GM23248 (cell line): Measurements from ENCODE around the gene ZIC4. TPM values are rescaled to one million over a fixed set of nuclear protein-coding genes. Genes with fewer than 3 reads are reported as not detected.
A peak's percentile ranks its signal among the peaks of the same experiment; 100 is the strongest.

Experiments
- DNase-seq: peaks from one replicate; pipeline ENCODE4 v3.0.0-alpha.2; 2015
- H2AFZ ChIP-seq: fragments of 200-600 bp; sonication (generic); 2 replicates; pipeline ENCODE4 v1.6.1; 2016; ENCODE audit warnings: antibody characterized with exemption
- H3F3A ChIP-seq: fragments of 200-600 bp; sonication (generic); 2 replicates; pipeline ENCODE4 v1.6.1; 2016; ENCODE audit warnings: mild to moderate bottlenecking, antibody characterized with exemption, mixed run types; ENCODE audit not compliant: insufficient read depth
- H3K27ac ChIP-seq: fragments of 200-600 bp; sonication (generic); 2 replicates; pipeline ENCODE4 v1.5.1; 2016; ENCODE audit warnings: mild to moderate bottlenecking
- H3K27me3 ChIP-seq: fragments of 200-600 bp; sonication (generic); replicated peaks from 2 replicates; pipeline ENCODE4 v1.6.1; 2016; ENCODE audit warnings: mild to moderate bottlenecking; ENCODE audit not compliant: insufficient read depth
- H3K36me3 ChIP-seq: fragments of 200-600 bp; sonication (generic); 2 replicates; pipeline ENCODE4 v1.6.1; 2016; ENCODE audit warnings: low read depth, mild to moderate bottlenecking
- H3K4me1 ChIP-seq: fragments of 200-600 bp; sonication (generic); 2 replicates; pipeline ENCODE4 v1.6.1; 2016; ENCODE audit warnings: mild to moderate bottlenecking; ENCODE audit not compliant: insufficient read depth
- H3K4me2 ChIP-seq: fragments of 200-600 bp; sonication (generic); one replicate; pipeline ENCODE4 v1.6.1; 2016; ENCODE audit warnings: mild to moderate bottlenecking; ENCODE audit not compliant: unreplicated experiment
- H3K4me3 ChIP-seq: fragments of 200-600 bp; sonication (generic); 2 replicates; pipeline ENCODE4 v1.5.1; 2016; ENCODE audit warnings: mild to moderate bottlenecking
- H3K79me2 ChIP-seq: fragments of 200-600 bp; sonication (generic); 2 replicates; pipeline ENCODE4 v1.6.1; 2016; ENCODE audit warnings: mild to moderate bottlenecking; ENCODE audit not compliant: insufficient read depth
- H3K9ac ChIP-seq: fragments of 200-600 bp; sonication (generic); 2 replicates; pipeline ENCODE4 v1.6.1; 2016; ENCODE audit warnings: mild to moderate bottlenecking
- H3K9me2 ChIP-seq: fragments of 200-600 bp; sonication (generic); 2 replicates; pipeline ENCODE4 v1.6.1; 2016; ENCODE audit warnings: mixed run types, mild to moderate bottlenecking, moderate library complexity; ENCODE audit not compliant: insufficient read depth
- H3K9me3 ChIP-seq: fragments of 200-600 bp; sonication (generic); one replicate; pipeline ENCODE4 v1.6.1; 2017; ENCODE audit warnings: low read depth
- H4K20me1 ChIP-seq: fragments of 200-600 bp; sonication (generic); 2 replicates; pipeline ENCODE4 v1.6.0; 2016; ENCODE audit not compliant: insufficient read depth
- EZH2 ChIP-seq: fragments of 200-600 bp; sonication (generic); IDR thresholded peaks from 2 replicates; pipeline ENCODE4 v1.6.1; 2018; ENCODE audit warnings: antibody characterized with exemption, mild to moderate bottlenecking; ENCODE audit not compliant: insufficient read depth, poor library complexity, severe bottlenecking
- EZH2phosphoT487 ChIP-seq: fragments of 200-600 bp; sonication (generic); IDR thresholded peaks from 2 replicates; pipeline ENCODE4 v1.6.1; 2018; ENCODE audit warnings: antibody characterized with exemption, moderate library complexity, mild to moderate bottlenecking, low read depth; ENCODE audit not compliant: insufficient read depth
- WGBS, 2 experiments: methylation state at CpG; one replicate each; pipeline ENCODE4 v1.1.6; 2015 to 2017; ENCODE audit warnings: low lambda C conversion rate in 2 of 2, low coverage in 1 of 2; ENCODE audit errors: missing lambda C conversion rate in 2 of 2; 5-methylcytosine and 5-hydroxymethylcytosine counted together
- in situ Hi-C: fragments of 300-500 bp; cut with MboI; formaldehyde crosslinking; loops from 2 replicates; pipeline ENCODE4 v1.15.0; 2020
- polyA plus RNA-seq: library from polyadenylated mRNA; unstranded; fragments of >200 nt; fragmentation: Nextera tagmentation; extraction: Ambion mirVana; gene quantifications from 2 replicates; pipeline ENCODE4 v1.2.1, GENCODE V29; 2016
- total RNA-seq: library from RNA; depleted of rRNA; stranded (reverse); fragments of >200 nt; shearing (Covaris generic); gene quantifications from 2 replicates; pipeline ENCODE4 v1.2.3, GENCODE V29; 2014

ZIC4 gene
- total and polyA plus RNA-seq, 2 experiments from 2014 or later, result 4.3 to 7.0 TPM

- no peaks in the 10 kb centered on the region for H3K4me1 ChIP-seq
- H2AFZ ChIP-seq, result no peak overlapping the region
- H3K4me3 ChIP-seq, result no peak overlapping the region
- no peaks in the 10 kb centered on the region for H3K36me3 ChIP-seq
- peaks cover 38% of the 10 kb centered on the region for H3K27me3 ChIP-seq
- DNase-seq, result no peak
- no peak overlapping the region for H3K27ac ChIP-seq
- H3K4me2 ChIP-seq, result no peak overlapping the region
- no peaks in the 10 kb centered on the region for H3K79me2 ChIP-seq
- H3K9me2 ChIP-seq, result no peaks in the 10 kb centered on the region
- H3F3A ChIP-seq, result no peaks in the 10 kb centered on the region
- H4K20me1 ChIP-seq, result no peaks in the 10 kb centered on the region
- H3K9ac ChIP-seq, result no peak overlapping the region
- TF ChIP-seq EZH2 (no peak), EZH2phosphoT487 (no peak)
- H3K9me3 ChIP-seq, result no peaks in the 10 kb centered on the region
- WGBS, 2 experiments, result 84 to 92% methylated on average over 3 of the region's 3 CpGs
- in situ Hi-C loops, result no loop called here
Measured at GRCh38 chr3:147380977-147381376, 25.4 kb downstream of the ZIC4 start.

GRCh38 chr3:147380387-147380951 is 25.9 kb downstream of the ZIC4 start:
- peaks cover 44% of the 10 kb centered on the region for H3K27me3 ChIP-seq
- WGBS, 2 experiments, result 86 to 89% methylated on average over 26 of the region's 26 CpGs
- no peak overlapping the region for H2AFZ ChIP-seq
- H3K4me3 ChIP-seq, result no peak overlapping the region
- TF ChIP-seq EZH2 (no peak), EZH2phosphoT487 (no peak)
- no peaks in the 10 kb centered on the region for H3K9me3 ChIP-seq
- H3K4me1 ChIP-seq, result no peaks in the 10 kb centered on the region
- H3K9ac ChIP-seq, result no peak overlapping the region
- no peak for DNase-seq
- no peaks in the 10 kb centered on the region for H3K9me2 ChIP-seq
- no peak overlapping the region for H3K27ac ChIP-seq
- H3K36me3 ChIP-seq, result no peaks in the 10 kb centered on the region
- no peaks in the 10 kb centered on the region for H3K79me2 ChIP-seq
- H3K4me2 ChIP-seq, result no peak overlapping the region
- no peaks in the 10 kb centered on the region for H3F3A ChIP-seq
- H4K20me1 ChIP-seq, result no peaks in the 10 kb centered on the region
- in situ Hi-C loops, result no loop called here

- Histone ChIP-seq H3K27me3 (peaks cover 52% of the 10 kb centered on the region), H3F3A (no peaks in the 10 kb centered on the region)
- TF ChIP-seq EZH2, result no peak
- TF ChIP-seq EZH2phosphoT487, result no peak
Measured at GRCh38 chr3:147379651-147380050, 26.7 kb downstream of the ZIC4 start.

GRCh38 chr3:147377412-147378367 is 28.7 kb downstream of the ZIC4 start:
- H2AFZ ChIP-seq, result no peak overlapping the region
- H3K9me2 ChIP-seq, result no peaks in the 10 kb centered on the region
- no peak overlapping the region for H3K27ac ChIP-seq
- peaks cover 71% of the 10 kb centered on the region for H3K27me3 ChIP-seq
- no peak overlapping the region for H3K9ac ChIP-seq
- H3K9me3 ChIP-seq, result no peaks in the 10 kb centered on the region
- in situ Hi-C loops, result no loop called here
- H3K4me3 ChIP-seq, result no peak overlapping the region
- H4K20me1 ChIP-seq, result no peaks in the 10 kb centered on the region
- H3K36me3 ChIP-seq, result no peaks in the 10 kb centered on the region
- WGBS, 2 experiments, result 21 to 24% methylated on average over 30 of the region's 30 CpGs
- no peaks in the 10 kb centered on the region for H3K4me1 ChIP-seq
- TF ChIP-seq EZH2phosphoT487, result no peak
- no peaks in the 10 kb centered on the region for H3K79me2 ChIP-seq
- H3F3A ChIP-seq, result no peaks in the 10 kb centered on the region
- peak; percentile 31 for DNase-seq
- H3K4me2 ChIP-seq, result peak overlapping the region; percentile 18

More at GRCh38 chr3:147379651-147380050, 26.7 kb downstream of the ZIC4 start:
- H3K4me1 ChIP-seq, result no peaks in the 10 kb centered on the region
- no peak overlapping the region for H3K4me2 ChIP-seq
- H3K27ac ChIP-seq, result no peak overlapping the region
- 61 to 65% methylated on average over 10 of the region's 10 CpGs for WGBS, 2 experiments
- H3K9me3 ChIP-seq, result no peaks in the 10 kb centered on the region
- no peak overlapping the region for H3K4me3 ChIP-seq
- no peak for DNase-seq
- no peak overlapping the region for H3K9ac ChIP-seq
- no peak overlapping the region for H2AFZ ChIP-seq
- in situ Hi-C loops, result no loop called here
- H4K20me1 ChIP-seq, result no peaks in the 10 kb centered on the region
- no peaks in the 10 kb centered on the region for H3K79me2 ChIP-seq
- no peaks in the 10 kb centered on the region for H3K36me3 ChIP-seq
- no peaks in the 10 kb centered on the region for H3K9me2 ChIP-seq
